WTC11 (cell line): ENCODE results near the gene PPP1R37. TPM values are rescaled to one million over a fixed set of nuclear protein-coding genes. Genes with fewer than 3 reads are reported as not detected.

ENCODE experiments used
- ATAC-seq: fragments of 200-7000 bp; cut with Tn5 transposase; 2 replicates; pipeline ENCODE4 v1.10.0; 2021; ENCODE audit warnings: mild to moderate bottlenecking, moderate library complexity
- CTCF ChIA-PET: fragments of 300-600 bp; sonication (Branson Sonifier 250); formaldehyde crosslinking; loops from one replicate; lab custom pipeline; 2021; ENCODE audit warnings: antibody characterized with exemption; lab: Charles Lee
- POLR2A ChIA-PET: fragments of 350-600 bp; sonication (Branson Sonifier 250); formaldehyde crosslinking; loops from one replicate; lab custom pipeline; 2021; ENCODE audit warnings: antibody characterized with exemption; lab: Charles Lee
- DNase-seq: peaks from one replicate; pipeline ENCODE4 v3.0.0; 2021; ENCODE audit warnings: low spot score
- H3K27ac Mint-ChIP-seq: 2 replicates; pipeline ENCODE4 v1.8.0; 2021; ENCODE audit warnings: mixed read lengths
- H3K27me3 Mint-ChIP-seq: 2 replicates; pipeline ENCODE4 v1.8.0; 2021; ENCODE audit warnings: low read depth, mild to moderate bottlenecking, moderate library complexity, mixed read lengths
- H3K36me3 Mint-ChIP-seq: 2 replicates; pipeline ENCODE4 v1.8.0; 2021; ENCODE audit warnings: mixed read lengths
- H3K4me1 Mint-ChIP-seq: 2 replicates; pipeline ENCODE4 v1.8.0; 2022; ENCODE audit warnings: mixed read lengths
- H3K4me3 Mint-ChIP-seq: 2 replicates; pipeline ENCODE4 v1.8.0; 2021; ENCODE audit warnings: mild to moderate bottlenecking, moderate library complexity, mixed read lengths
- H3K9me3 Mint-ChIP-seq: 2 replicates; pipeline ENCODE4 v1.8.0; 2021; ENCODE audit warnings: mixed read lengths
- CREB1 ChIP-seq: sonication (generic); formaldehyde crosslinking; IDR thresholded peaks from 2 replicates; pipeline ENCODE4 v1.8.0; 2023; ENCODE audit warnings: mild to moderate bottlenecking, missing genetic modification reagents
- ELF4 ChIP-seq: sonication (generic); formaldehyde crosslinking; IDR thresholded peaks from 2 replicates; pipeline ENCODE4 v1.8.1; 2022; ENCODE audit warnings: low read depth, mild to moderate bottlenecking, moderate library complexity, missing genetic modification reagents
- ETV6 ChIP-seq: sonication (generic); formaldehyde crosslinking; IDR thresholded peaks from 2 replicates; pipeline ENCODE4 v1.8.1; 2022; ENCODE audit warnings: mild to moderate bottlenecking, missing genetic modification reagents
- FOXJ3 ChIP-seq: sonication (generic); formaldehyde crosslinking; IDR thresholded peaks from 2 replicates; pipeline ENCODE4 v1.9.0; 2021; ENCODE audit warnings: missing genetic modification reagents, mild to moderate bottlenecking, borderline replicate concordance
- FOXP1 ChIP-seq: sonication (generic); formaldehyde crosslinking; IDR thresholded peaks from 2 replicates; pipeline ENCODE4 v1.8.0; 2022; ENCODE audit warnings: missing genetic modification reagents, mild to moderate bottlenecking, moderate library complexity, borderline replicate concordance
- GRHL2 ChIP-seq: fragments of 250-450 bp; sonication (Bioruptor Pico); IDR thresholded peaks from 2 replicates; pipeline ENCODE4 v1.8.0; 2022; ENCODE audit warnings: mild to moderate bottlenecking, moderate library complexity; ENCODE audit not compliant: insufficient replicate concordance, severe bottlenecking
- HMGA2 ChIP-seq: fragments of 250-450 bp; sonication (Bioruptor Pico); IDR thresholded peaks from 2 replicates; pipeline ENCODE4 v1.4.0; 2021; ENCODE audit warnings: mild to moderate bottlenecking, moderate library complexity
- NFATC4 ChIP-seq: fragments of 250-450 bp; sonication (Bioruptor Pico); IDR thresholded peaks from 2 replicates; pipeline ENCODE4 v1.9.0; 2021; ENCODE audit warnings: mild to moderate bottlenecking
- NR3C1 ChIP-seq: sonication (generic); formaldehyde crosslinking; conservative IDR thresholded peaks from 2 replicates; pipeline ENCODE4 v1.8.1; 2023; ENCODE audit warnings: low read depth, mild to moderate bottlenecking, missing genetic modification reagents
- RELA ChIP-seq: sonication (generic); formaldehyde crosslinking; IDR thresholded peaks from 2 replicates; pipeline ENCODE4 v1.8.1; 2022; ENCODE audit warnings: missing genetic modification reagents, mild to moderate bottlenecking, borderline replicate concordance
- SMAD3 ChIP-seq: sonication (generic); formaldehyde crosslinking; IDR thresholded peaks from 2 replicates; pipeline ENCODE4 v1.8.0; 2022; ENCODE audit warnings: missing genetic modification reagents, mild to moderate bottlenecking, borderline replicate concordance
- total RNA-seq: library from RNA; stranded (reverse); gene quantifications from 3 replicates; pipeline ENCODE4 v1.2.3, GENCODE V29; 2021
- TF ChIP-seq, protein P1 (sequence below): sonication (generic); formaldehyde crosslinking; IDR thresholded peaks from 2 replicates; pipeline ENCODE4 v1.8.0; 2023; ENCODE audit warnings: missing genetic modification reagents, mild to moderate bottlenecking, borderline replicate concordance
- TF ChIP-seq, protein P2 (sequence below): fragments of 250-450 bp; sonication (Bioruptor Pico); IDR thresholded peaks from 2 replicates; pipeline ENCODE4 v2.1.2; 2022; ENCODE audit warnings: mild to moderate bottlenecking, moderate library complexity
- TF ChIP-seq, protein P3 (sequence below): sonication (generic); formaldehyde crosslinking; IDR thresholded peaks from 2 replicates; pipeline ENCODE4 v1.8.0; 2022; ENCODE audit warnings: mild to moderate bottlenecking, missing genetic modification reagents
- TF ChIP-seq, protein P4 (sequence below): sonication (generic); formaldehyde crosslinking; IDR thresholded peaks from 2 replicates; pipeline ENCODE4 v1.8.1; 2022; ENCODE audit warnings: mild to moderate bottlenecking, moderate library complexity, missing genetic modification reagents
- TF ChIP-seq, protein P5 (sequence below): sonication (generic); formaldehyde crosslinking; IDR thresholded peaks from 2 replicates; pipeline ENCODE4 v1.8.1; 2023; ENCODE audit warnings: mild to moderate bottlenecking, missing genetic modification reagents, borderline replicate concordance
- TF ChIP-seq, protein P6 (sequence below): fragments of 250-450 bp; sonication (Bioruptor Pico); IDR thresholded peaks from 2 replicates; pipeline ENCODE4 v1.8.0; 2021; ENCODE audit warnings: mild to moderate bottlenecking
- TF ChIP-seq, protein P7 (sequence below): sonication (generic); formaldehyde crosslinking; IDR thresholded peaks from 2 replicates; pipeline ENCODE4 v1.8.1; 2023; ENCODE audit warnings: mild to moderate bottlenecking, missing genetic modification reagents

PPP1R37 gene
- total RNA-seq, 1 experiment from 2014 or later = 35.4 TPM

DNA sequence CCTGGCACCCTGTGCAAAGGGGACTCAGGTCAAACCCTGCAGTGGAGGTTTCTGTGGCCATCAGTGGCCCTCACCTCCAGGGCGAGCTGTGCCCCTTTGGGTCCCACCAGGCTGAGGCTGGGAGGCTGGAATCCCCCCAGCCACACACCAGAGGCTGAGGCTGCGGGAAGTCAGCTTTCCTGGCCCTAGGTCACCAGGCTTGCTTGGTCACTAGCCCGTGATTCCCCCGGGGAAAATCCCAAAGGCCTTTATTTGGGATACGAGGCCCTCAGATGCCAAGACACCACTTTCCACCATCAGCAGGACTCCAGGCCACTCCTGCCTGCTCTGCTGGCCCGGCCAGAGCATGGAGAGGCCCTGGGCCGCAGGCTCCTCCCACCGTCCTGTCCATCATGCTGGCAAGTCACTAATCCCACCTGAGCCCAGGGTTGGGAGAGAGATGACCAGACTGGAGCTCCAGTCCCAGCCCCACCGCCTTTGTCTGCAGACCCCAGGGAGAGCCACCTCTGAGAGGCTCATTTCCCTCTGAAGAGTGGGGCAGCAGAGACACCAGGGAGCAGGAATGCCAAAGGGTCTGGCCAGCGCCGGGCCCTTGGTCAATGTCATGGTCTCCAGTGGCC is 63.1 kb downstream of the PPP1R37 start (continued):
- TF ChIP-seq CREB1 (CRISPR knock-in tag) (no peak), NFATC4 (CRISPR knock-in tag) (no peak), NR3C1 (CRISPR knock-in tag) (no peak), SMAD3 (no peak), FOXP1 (CRISPR knock-in tag) (no peak)
- TF ChIP-seq, protein P1, sequence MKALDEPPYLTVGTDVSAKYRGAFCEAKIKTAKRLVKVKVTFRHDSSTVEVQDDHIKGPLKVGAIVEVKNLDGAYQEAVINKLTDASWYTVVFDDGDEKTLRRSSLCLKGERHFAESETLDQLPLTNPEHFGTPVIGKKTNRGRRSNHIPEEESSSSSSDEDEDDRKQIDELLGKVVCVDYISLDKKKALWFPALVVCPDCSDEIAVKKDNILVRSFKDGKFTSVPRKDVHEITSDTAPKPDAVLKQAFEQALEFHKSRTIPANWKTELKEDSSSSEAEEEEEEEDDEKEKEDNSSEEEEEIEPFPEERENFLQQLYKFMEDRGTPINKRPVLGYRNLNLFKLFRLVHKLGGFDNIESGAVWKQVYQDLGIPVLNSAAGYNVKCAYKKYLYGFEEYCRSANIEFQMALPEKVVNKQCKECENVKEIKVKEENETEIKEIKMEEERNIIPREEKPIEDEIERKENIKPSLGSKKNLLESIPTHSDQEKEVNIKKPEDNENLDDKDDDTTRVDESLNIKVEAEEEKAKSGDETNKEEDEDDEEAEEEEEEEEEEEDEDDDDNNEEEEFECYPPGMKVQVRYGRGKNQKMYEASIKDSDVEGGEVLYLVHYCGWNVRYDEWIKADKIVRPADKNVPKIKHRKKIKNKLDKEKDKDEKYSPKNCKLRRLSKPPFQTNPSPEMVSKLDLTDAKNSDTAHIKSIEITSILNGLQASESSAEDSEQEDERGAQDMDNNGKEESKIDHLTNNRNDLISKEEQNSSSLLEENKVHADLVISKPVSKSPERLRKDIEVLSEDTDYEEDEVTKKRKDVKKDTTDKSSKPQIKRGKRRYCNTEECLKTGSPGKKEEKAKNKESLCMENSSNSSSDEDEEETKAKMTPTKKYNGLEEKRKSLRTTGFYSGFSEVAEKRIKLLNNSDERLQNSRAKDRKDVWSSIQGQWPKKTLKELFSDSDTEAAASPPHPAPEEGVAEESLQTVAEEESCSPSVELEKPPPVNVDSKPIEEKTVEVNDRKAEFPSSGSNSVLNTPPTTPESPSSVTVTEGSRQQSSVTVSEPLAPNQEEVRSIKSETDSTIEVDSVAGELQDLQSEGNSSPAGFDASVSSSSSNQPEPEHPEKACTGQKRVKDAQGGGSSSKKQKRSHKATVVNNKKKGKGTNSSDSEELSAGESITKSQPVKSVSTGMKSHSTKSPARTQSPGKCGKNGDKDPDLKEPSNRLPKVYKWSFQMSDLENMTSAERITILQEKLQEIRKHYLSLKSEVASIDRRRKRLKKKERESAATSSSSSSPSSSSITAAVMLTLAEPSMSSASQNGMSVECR (CRISPR knock-in tag) = no peak
- TF ChIP-seq, protein P2, sequence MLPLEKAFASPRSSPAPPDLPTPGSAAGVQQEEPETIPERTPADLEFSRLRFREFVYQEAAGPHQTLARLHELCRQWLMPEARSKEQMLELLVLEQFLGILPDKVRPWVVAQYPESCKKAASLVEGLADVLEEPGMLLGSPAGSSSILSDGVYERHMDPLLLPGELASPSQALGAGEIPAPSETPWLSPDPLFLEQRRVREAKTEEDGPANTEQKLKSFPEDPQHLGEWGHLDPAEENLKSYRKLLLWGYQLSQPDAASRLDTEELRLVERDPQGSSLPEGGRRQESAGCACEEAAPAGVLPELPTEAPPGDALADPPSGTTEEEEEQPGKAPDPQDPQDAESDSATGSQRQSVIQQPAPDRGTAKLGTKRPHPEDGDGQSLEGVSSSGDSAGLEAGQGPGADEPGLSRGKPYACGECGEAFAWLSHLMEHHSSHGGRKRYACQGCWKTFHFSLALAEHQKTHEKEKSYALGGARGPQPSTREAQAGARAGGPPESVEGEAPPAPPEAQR (CRISPR knock-in tag) = no peak
- TF ChIP-seq, protein P3, sequence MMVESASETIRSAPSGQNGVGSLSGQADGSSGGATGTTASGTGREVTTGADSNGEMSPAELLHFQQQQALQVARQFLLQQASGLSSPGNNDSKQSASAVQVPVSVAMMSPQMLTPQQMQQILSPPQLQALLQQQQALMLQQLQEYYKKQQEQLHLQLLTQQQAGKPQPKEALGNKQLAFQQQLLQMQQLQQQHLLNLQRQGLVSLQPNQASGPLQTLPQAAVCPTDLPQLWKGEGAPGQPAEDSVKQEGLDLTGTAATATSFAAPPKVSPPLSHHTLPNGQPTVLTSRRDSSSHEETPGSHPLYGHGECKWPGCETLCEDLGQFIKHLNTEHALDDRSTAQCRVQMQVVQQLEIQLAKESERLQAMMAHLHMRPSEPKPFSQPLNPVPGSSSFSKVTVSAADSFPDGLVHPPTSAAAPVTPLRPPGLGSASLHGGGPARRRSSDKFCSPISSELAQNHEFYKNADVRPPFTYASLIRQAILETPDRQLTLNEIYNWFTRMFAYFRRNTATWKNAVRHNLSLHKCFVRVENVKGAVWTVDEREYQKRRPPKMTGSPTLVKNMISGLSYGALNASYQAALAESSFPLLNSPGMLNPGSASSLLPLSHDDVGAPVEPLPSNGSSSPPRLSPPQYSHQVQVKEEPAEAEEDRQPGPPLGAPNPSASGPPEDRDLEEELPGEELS (CRISPR knock-in tag) = no peak
- TF ChIP-seq, protein P4, sequence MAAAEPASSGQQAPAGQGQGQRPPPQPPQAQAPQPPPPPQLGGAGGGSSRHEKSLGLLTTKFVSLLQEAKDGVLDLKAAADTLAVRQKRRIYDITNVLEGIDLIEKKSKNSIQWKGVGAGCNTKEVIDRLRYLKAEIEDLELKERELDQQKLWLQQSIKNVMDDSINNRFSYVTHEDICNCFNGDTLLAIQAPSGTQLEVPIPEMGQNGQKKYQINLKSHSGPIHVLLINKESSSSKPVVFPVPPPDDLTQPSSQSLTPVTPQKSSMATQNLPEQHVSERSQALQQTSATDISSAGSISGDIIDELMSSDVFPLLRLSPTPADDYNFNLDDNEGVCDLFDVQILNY (CRISPR knock-in tag) = no peak

DNA sequence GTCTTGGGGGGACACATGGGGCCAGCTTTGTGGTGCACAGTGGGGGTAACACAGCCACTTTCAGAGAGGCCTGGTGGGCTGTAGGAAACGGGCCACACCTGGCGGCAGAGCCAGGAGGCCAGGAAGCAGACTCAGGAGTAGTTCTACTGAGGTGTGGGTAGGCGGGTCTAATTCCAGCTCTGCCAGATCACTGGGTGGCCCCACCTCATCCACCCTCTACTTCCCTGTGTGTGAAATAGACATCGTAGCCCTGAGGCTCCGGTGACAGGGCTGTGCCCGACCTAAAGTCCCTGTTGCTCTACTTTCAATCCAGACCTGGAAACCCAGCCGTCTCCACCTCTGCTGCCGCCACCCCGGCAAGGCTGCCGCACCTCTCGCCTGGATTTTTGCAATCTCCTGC is 63.8 kb downstream of the PPP1R37 start:
- Mint-ChIP-seq H3K27me3 (peaks cover 59% of the 10 kb centered on the region), H3K4me1 (peaks cover 19% of the 10 kb centered on the region), H3K27ac (peak overlapping the region; percentile 7; the same call in 1 of the 2 replicates), H3K9me3 (no peaks in the 10 kb centered on the region), H3K4me3 (no peak overlapping the region), H3K36me3 (no peaks in the 10 kb centered on the region)
- ATAC-seq (no peak), DNase-seq (no peak)
- POLR2A ChIA-PET = no interaction called here
- CTCF ChIA-PET = interaction anchor here (1.0 to 1.5 kb wide), 6 partner anchors 8 to 182 kb away, joined by 3 to 8 read pairs (median 4); partner anchors contain the start of genes BLOC1S3 and TRAPPC6A
- TF ChIP-seq ELF4 (no peak), RELA (CRISPR knock-in tag) (no peak), HMGA2 (CRISPR knock-in tag) (no peak), GRHL2 (CRISPR knock-in tag) (no peak), ETV6 (no peak), FOXJ3 (CRISPR knock-in tag) (no peak), NR3C1 (CRISPR knock-in tag) (no peak)
- TF ChIP-seq, protein P5, sequence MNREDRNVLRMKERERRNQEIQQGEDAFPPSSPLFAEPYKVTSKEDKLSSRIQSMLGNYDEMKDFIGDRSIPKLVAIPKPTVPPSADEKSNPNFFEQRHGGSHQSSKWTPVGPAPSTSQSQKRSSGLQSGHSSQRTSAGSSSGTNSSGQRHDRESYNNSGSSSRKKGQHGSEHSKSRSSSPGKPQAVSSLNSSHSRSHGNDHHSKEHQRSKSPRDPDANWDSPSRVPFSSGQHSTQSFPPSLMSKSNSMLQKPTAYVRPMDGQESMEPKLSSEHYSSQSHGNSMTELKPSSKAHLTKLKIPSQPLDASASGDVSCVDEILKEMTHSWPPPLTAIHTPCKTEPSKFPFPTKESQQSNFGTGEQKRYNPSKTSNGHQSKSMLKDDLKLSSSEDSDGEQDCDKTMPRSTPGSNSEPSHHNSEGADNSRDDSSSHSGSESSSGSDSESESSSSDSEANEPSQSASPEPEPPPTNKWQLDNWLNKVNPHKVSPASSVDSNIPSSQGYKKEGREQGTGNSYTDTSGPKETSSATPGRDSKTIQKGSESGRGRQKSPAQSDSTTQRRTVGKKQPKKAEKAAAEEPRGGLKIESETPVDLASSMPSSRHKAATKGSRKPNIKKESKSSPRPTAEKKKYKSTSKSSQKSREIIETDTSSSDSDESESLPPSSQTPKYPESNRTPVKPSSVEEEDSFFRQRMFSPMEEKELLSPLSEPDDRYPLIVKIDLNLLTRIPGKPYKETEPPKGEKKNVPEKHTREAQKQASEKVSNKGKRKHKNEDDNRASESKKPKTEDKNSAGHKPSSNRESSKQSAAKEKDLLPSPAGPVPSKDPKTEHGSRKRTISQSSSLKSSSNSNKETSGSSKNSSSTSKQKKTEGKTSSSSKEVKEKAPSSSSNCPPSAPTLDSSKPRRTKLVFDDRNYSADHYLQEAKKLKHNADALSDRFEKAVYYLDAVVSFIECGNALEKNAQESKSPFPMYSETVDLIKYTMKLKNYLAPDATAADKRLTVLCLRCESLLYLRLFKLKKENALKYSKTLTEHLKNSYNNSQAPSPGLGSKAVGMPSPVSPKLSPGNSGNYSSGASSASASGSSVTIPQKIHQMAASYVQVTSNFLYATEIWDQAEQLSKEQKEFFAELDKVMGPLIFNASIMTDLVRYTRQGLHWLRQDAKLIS (CRISPR knock-in tag) = no peak
- TF ChIP-seq, protein P6, sequence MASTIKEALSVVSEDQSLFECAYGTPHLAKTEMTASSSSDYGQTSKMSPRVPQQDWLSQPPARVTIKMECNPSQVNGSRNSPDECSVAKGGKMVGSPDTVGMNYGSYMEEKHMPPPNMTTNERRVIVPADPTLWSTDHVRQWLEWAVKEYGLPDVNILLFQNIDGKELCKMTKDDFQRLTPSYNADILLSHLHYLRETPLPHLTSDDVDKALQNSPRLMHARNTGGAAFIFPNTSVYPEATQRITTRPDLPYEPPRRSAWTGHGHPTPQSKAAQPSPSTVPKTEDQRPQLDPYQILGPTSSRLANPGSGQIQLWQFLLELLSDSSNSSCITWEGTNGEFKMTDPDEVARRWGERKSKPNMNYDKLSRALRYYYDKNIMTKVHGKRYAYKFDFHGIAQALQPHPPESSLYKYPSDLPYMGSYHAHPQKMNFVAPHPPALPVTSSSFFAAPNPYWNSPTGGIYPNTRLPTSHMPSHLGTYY (CRISPR knock-in tag) = no peak
- TF ChIP-seq, protein P7, sequence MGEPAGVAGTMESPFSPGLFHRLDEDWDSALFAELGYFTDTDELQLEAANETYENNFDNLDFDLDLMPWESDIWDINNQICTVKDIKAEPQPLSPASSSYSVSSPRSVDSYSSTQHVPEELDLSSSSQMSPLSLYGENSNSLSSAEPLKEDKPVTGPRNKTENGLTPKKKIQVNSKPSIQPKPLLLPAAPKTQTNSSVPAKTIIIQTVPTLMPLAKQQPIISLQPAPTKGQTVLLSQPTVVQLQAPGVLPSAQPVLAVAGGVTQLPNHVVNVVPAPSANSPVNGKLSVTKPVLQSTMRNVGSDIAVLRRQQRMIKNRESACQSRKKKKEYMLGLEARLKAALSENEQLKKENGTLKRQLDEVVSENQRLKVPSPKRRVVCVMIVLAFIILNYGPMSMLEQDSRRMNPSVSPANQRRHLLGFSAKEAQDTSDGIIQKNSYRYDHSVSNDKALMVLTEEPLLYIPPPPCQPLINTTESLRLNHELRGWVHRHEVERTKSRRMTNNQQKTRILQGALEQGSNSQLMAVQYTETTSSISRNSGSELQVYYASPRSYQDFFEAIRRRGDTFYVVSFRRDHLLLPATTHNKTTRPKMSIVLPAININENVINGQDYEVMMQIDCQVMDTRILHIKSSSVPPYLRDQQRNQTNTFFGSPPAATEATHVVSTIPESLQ (CRISPR knock-in tag) = no peak
